Glomerular endothelial cell (primary cell): Measurements from ENCODE around the gene TMEM218. TPM values are rescaled to one million over a fixed set of nuclear protein-coding genes. Genes with fewer than 3 reads are reported as not detected.

Experiments
- DNase-seq: peaks from one replicate; pipeline ENCODE4 v3.0.0-alpha.2; 2011; ENCODE audit warnings: low read depth, low spot score; ENCODE audit errors: extremely low read depth
- total RNA-seq: library from RNA; depleted of rRNA; stranded (reverse); fragments of >200 nt; gene quantifications from 2 replicates; pipeline ENCODE4 v1.2.3, GENCODE V29; 2015

The TMEM218 gene
- total RNA-seq, 1 donor from 2014 or later: 22.5 TPM

DNA sequence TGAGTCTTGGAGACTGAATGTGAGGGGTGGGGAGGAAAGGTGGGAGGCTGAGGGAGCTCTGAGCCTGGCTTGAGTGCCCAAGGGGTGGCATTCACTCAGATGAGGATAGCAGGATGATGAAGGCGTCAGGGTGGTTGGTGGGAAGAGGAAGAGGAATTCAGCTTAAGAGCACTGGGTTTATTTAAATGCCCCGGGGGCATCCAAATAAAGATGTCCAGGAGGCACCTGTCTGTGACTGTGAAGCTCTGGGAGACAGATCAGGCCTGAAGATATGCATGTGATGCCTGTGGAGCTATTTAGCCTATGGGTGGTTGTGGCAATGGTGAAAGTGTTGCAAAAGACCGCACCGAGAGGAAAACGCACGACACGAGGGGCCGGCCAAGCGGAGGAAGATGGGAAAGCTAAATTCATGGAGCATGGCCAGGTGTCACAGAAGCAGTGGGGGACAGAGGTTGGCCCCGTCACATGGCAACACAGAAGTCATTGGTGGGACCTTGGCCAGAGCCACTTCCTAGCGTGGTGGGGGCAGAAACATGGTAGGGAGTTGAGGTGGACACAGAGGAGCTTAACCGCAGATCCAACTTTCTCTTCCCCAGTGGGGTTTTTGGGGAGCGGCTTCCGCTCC is 32.8 kb downstream of the TMEM218 start:
- DNase-seq: no peak

- no peak for DNase-seq
Observed at GRCh38 chr11:125078016-125078415, 33.4 kb downstream of the TMEM218 start.

GRCh38 chr11:125076378-125076945 is 35.0 kb downstream of the TMEM218 start:
- DNase-seq: no peak

DNA sequence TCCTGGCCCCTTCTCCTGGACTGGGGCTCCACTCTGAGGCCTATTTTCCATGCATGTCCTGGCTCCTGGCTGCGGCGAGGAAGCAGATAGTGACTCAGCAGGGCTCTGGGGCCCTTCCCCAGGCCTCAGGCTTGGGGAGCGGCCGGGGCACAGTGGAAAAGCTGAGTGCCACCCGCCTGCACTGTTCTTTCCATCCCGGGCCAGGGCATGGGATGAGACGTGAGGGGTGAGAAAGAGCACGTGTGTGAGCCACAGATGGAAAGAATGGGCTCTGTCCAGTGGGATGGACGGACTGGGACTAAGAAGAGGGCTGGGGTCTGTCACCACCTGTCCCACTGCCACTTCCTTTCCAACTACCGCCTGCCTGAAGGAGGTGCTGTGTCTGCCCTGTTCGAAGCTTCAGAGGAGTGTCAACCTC is 35.5 kb downstream of the TMEM218 start:
- DNase-seq: no peak

- DNase-seq: no peak
Observed at GRCh38 chr11:125075242-125075625, 36.2 kb downstream of the TMEM218 start.

DNA sequence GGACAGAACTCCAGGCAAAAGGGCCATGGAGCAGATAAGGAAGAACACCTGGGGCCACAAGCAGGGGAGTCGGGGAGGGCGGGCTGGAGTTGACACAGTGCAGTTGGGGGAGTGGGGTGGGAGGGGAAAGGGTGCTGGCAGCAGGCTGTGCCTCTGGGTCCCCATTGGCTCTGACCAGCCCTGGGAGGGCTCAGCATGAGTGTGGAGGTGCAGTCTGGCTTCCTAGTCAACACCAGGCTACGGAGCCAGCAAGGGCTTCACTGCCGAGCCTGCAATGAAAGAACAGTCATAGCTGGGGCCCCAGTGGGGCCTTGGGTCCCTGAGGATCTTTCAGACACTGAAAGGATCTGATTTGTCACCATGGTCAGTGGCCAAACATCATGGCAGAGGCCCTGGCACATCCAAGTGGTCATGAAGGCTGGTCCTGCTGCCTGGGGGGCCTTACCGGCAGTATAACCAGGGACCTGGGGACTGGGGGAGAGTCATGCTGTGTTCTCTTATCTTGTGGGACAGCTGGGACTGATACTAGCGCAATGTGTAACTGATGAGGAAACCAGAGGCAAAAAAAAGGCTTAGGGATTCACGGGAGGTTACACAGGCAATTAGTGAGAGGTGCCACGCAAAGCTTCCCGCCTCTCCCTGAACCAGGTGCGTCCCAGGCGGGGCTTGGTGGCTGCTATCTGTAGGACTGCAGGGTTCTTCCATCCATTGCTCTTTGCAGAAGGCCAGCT is 36.8 kb downstream of the TMEM218 start:
- no peak for DNase-seq

GRCh38 chr11:125073616-125074483 is 37.6 kb downstream of the TMEM218 start:
- DNase-seq: no peak

- DNase-seq: no peak
Observed at GRCh38 chr11:125072961-125073590, 38.4 kb downstream of the TMEM218 start.

DNA sequence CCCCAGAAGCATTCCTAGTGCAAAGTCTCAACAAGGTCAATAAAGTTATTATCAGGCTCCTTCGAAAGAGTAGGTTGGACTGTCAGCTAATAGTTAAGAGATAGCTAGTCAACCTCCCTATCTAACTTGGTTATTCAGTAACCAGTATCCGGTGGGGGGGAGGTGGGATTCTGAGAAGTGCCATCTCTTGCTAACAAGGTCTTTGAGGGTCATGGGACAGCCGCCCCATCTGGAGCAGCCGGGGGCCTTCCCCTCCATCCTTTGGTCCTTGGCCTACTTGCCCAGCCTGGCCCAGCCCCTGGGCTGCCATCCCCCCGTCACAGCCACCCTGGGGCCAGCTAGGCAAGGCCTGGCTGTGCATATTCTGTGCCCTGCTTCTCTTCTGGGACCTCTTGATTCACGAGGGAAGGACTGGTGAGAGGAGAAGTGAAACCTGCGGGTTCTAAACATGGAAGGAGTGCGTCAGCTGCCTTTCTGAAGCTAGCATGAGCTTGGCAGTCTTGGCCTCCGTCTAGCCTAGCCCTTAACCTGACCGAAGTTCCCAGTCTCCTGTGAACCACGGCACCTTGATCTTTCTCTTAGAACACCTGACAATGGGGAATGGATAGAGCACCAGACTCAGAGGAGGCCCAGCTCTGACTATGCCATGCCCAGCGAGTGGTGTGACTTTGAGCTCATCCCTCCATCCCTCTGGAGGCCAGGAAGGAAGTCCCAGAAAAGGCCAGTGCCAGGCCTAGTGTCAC is 39.0 kb downstream of the TMEM218 start:
- no peak for DNase-seq

DNA sequence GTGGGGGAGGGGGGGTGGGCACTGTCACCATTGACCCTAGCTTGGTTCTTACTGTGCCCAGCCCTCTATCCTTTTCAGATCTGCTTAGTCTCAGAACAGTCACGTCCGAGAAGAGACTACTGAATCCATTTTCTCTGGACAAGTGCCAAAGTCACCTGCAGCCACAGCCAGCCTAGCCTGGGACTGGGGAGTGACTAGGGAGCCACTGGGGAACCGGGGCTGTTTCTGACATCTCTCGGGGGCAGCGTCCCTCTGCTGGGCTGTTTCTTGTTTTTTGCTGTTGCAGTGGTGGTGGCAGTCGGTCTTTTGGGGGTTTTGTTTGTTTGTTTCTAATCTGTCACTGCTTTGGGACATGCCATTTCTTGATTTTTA is 39.6 kb downstream of the TMEM218 start:
- no peak for DNase-seq

GRCh38 chr11:125071435-125071834 is 40.0 kb downstream of the TMEM218 start:
- no peak for DNase-seq

GRCh38 chr11:125070699-125071254 is 40.6 kb downstream of the TMEM218 start:
- no peak for DNase-seq

DNA sequence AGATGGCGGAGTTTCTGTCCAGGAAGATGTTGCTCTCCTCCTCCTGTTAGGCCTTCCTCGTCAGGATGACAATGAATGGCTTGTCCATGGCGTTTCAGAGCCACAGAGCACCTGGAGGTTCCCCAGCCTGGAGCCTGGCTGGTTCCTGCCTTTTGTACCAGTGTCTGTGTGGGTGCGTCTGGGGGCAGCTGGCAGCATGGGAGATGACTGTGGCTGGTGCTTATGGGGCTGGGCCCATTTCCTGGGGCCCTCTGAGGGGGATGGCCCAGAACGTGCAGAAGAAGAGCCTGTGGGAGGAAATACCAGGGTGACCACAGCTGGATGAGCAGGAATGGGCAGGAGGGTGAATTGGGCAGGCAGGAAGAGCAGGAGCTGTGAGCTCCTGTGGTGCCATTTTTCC is 41.6 kb downstream of the TMEM218 start:
- DNase-seq: no peak

GRCh38 chr11:125069008-125069407 is 42.4 kb downstream of the TMEM218 start:
- DNase-seq: no peak

- no peak for DNase-seq
Observed at GRCh38 chr11:125068368-125068767, 43.1 kb downstream of the TMEM218 start.

GRCh38 chr11:125064070-125064469 is 47.4 kb downstream of the TMEM218 start:
- no peak for DNase-seq

DNA sequence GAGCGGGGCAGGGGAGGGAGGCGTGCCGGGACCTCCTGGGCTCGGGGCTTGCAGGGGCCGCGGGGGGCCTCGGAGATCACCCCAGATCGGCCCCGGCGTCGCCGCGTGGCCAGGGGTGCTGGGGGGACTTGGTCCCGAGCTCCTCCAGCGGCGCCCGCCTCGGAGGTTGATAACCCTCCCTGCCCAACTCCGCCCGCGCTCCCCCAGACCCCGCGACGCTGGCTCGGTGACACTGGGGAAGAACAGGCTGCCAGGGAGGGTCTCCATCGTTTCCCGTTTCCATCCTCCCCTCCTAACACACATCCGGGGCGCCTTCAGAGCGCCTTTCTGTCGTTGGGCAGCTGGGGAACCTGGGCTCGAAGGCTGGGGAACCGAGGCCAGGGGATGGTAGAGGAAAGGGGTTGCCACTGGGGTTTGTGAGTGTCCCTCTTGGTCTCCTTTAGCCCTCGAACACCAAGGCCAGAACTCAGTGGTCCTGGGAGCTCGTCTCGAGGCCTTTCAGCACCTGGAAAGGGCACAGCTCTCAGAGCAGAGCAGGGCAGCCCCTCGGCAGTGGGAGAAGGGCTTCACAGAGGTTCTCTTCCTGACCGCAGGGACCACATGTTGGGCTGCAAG is 47.9 kb downstream of the TMEM218 start:
- no peak for DNase-seq

DNA sequence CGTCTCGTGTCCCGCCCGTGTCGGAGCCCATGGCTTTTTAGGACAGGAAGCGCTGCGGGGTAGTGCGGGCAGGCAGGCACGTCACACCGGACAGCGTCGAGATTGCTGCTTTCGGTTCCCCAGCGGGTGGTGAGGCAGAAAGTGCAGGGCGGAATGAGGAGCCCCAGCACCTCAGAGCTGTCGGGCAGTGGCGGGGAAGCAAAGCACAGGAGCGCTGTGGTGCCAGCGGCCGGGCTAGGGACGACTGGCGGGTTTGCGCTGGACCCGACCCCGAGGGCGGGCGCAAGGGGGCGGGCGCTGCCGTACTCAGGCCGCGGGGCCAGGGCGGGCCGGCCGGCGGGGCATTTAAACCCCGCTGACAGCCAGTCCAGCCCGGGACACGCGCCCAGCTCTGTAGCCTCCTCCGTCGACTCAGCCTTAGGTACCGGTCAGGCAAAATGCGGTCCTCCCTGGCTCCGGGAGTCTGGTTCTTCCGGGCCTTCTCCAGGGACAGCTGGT is 48.4 kb downstream of the TMEM218 start, which contains the start of gene SLC37A2:
TSS of gene SLC37A2 (plus strand) at position 375 of the 498 bp plus-strand sequence. CDS start at position 438, 63 bp downstream.
- no peak for DNase-seq
